ENCODE results near the gene VSX2.

VSX2 gene

GRCh38 chr14:74289801-74290200 is 50.6 kb downstream of the VSX2 start:
- no peak for TF ChIP-seq FOXP2 (optimal IDR thresholded peaks at IDR 0.05; ENCODE audit: borderline replicate concordance, extremely low read depth, extremely low read length, insufficient read depth)
- no peak for TF ChIP-seq TAF1 (IDR thresholded peaks at IDR 0.05; ENCODE audit: borderline replicate concordance, insufficient read depth, low read length)
- TF ChIP-seq POLR2AphosphoS5 (IDR thresholded peaks at IDR 0.05; ENCODE audit: low read depth, low read length), result no peak
- TF ChIP-seq, protein P1, sequence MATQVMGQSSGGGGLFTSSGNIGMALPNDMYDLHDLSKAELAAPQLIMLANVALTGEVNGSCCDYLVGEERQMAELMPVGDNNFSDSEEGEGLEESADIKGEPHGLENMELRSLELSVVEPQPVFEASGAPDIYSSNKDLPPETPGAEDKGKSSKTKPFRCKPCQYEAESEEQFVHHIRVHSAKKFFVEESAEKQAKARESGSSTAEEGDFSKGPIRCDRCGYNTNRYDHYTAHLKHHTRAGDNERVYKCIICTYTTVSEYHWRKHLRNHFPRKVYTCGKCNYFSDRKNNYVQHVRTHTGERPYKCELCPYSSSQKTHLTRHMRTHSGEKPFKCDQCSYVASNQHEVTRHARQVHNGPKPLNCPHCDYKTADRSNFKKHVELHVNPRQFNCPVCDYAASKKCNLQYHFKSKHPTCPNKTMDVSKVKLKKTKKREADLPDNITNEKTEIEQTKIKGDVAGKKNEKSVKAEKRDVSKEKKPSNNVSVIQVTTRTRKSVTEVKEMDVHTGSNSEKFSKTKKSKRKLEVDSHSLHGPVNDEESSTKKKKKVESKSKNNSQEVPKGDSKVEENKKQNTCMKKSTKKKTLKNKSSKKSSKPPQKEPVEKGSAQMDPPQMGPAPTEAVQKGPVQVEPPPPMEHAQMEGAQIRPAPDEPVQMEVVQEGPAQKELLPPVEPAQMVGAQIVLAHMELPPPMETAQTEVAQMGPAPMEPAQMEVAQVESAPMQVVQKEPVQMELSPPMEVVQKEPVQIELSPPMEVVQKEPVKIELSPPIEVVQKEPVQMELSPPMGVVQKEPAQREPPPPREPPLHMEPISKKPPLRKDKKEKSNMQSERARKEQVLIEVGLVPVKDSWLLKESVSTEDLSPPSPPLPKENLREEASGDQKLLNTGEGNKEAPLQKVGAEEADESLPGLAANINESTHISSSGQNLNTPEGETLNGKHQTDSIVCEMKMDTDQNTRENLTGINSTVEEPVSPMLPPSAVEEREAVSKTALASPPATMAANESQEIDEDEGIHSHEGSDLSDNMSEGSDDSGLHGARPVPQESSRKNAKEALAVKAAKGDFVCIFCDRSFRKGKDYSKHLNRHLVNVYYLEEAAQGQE (IDR thresholded peaks at IDR 0.05; ENCODE audit: insufficient read depth in 1 of 2, low read depth in 2 of 2, low read length in 2 of 2), result no peak
- TF ChIP-seq SIN3A (IDR thresholded peaks at IDR 0.05; ENCODE audit: borderline replicate concordance, insufficient read depth, low read length), result no peak

- TF ChIP-seq SIN3A (IDR thresholded peaks at IDR 0.05; ENCODE audit: borderline replicate concordance, insufficient read depth, low read length) (no peak), TAF1 (IDR thresholded peaks at IDR 0.05; ENCODE audit: borderline replicate concordance, insufficient read depth, low read length) (no peak), POLR2AphosphoS5 (IDR thresholded peaks at IDR 0.05; ENCODE audit: low read depth, low read length) (no peak), FOXP2 (optimal IDR thresholded peaks at IDR 0.05; ENCODE audit: borderline replicate concordance, extremely low read depth, extremely low read length, insufficient read depth) (no peak)
- TF ChIP-seq, protein P1 (IDR thresholded peaks at IDR 0.05; ENCODE audit: insufficient read depth in 1 of 2, low read depth in 2 of 2, low read length in 2 of 2), result no peak
Observed at GRCh38 chr14:74290415-74290814, 51.2 kb downstream of the VSX2 start.

DNA sequence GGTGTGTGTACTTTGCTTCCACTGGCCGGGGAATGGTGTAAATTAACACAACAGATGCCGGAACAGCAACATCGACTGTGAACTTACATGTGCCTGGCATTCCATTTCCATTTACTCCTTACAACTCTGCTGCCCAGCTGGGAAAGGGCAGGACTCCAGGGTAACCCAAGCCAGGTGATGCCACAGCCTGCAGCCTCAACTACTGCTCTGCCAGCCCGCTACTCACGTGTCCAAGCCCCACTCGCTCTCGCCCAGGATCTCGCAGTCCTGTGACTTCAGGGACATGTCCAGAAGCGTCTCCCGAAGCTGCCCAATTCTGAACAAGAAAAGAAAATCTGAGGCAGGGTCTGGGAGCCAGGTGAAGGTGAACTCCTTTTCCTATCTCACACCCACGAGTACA is 52.8 kb downstream of the VSX2 start:
- TF ChIP-seq SIN3A (IDR thresholded peaks at IDR 0.05; ENCODE audit: borderline replicate concordance, insufficient read depth, low read length), result no peak
- TF ChIP-seq, protein P1 (IDR thresholded peaks at IDR 0.05; ENCODE audit: insufficient read depth in 1 of 2, low read depth in 2 of 2, low read length in 2 of 2), result no peak
- no peak for TF ChIP-seq FOXP2 (optimal IDR thresholded peaks at IDR 0.05; ENCODE audit: borderline replicate concordance, extremely low read depth, extremely low read length, insufficient read depth)
- no peak for TF ChIP-seq POLR2AphosphoS5 (IDR thresholded peaks at IDR 0.05; ENCODE audit: low read depth, low read length)
- TF ChIP-seq TAF1 (IDR thresholded peaks at IDR 0.05; ENCODE audit: borderline replicate concordance, insufficient read depth, low read length), result no peak

DNA sequence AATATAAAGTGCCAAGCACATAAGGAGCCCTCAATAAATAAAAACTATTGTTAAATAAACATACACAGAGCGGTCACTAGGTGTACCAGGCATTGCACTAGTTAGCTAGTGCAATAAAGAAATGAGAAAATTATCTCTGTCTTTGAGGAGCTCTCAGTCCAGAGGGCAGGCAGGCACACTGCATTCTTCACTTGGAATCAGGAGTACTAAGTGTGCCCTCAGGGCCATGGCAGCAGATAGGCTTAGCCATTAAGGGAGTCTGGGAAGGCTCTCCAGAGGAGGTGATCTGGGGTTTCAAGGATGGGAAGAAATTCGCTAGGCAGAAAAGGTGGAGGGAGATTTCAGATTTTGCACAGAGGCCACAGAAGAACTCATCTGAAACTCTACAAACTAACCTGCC is 54.4 kb downstream of the VSX2 start:
- TF ChIP-seq FOXP2 (optimal IDR thresholded peaks at IDR 0.05; ENCODE audit: borderline replicate concordance, extremely low read depth, extremely low read length, insufficient read depth) (no peak), TAF1 (IDR thresholded peaks at IDR 0.05; ENCODE audit: borderline replicate concordance, insufficient read depth, low read length) (no peak), POLR2AphosphoS5 (IDR thresholded peaks at IDR 0.05; ENCODE audit: low read depth, low read length) (no peak)

GRCh38 chr14:74296037-74296467 is 56.8 kb downstream of the VSX2 start:
- TF ChIP-seq TAF1 (IDR thresholded peaks at IDR 0.05; ENCODE audit: borderline replicate concordance, insufficient read depth, low read length) (no peak), FOXP2 (optimal IDR thresholded peaks at IDR 0.05; ENCODE audit: borderline replicate concordance, extremely low read depth, extremely low read length, insufficient read depth) (no peak), SIN3A (IDR thresholded peaks at IDR 0.05; ENCODE audit: borderline replicate concordance, insufficient read depth, low read length) (no peak), POLR2AphosphoS5 (IDR thresholded peaks at IDR 0.05; ENCODE audit: low read depth, low read length) (no peak)
- TF ChIP-seq, protein P1 (IDR thresholded peaks at IDR 0.05; ENCODE audit: insufficient read depth in 1 of 2, low read depth in 2 of 2, low read length in 2 of 2), result no peak

Data from PFSK-1 (cell line).